GM19463 (cell line): ENCODE results near the gene BEAN1.
"Not testable (repeated sequence)": the region's sequence is repeated elsewhere in the genome, so short reads cannot be mapped to it uniquely, and the experiment has no call there.

ENCODE experiments used
- ATAC-seq: cut with Tn5 transposase; IDR thresholded peaks from one replicate; pipeline ENCODE4 v1.9.1; 2021; ENCODE audit warnings: mild to moderate bottlenecking, moderate library complexity; ENCODE audit not compliant: unreplicated experiment

Gene BEAN1

GRCh38 chr16:66440271-66440802, 13.2 kb downstream of the BEAN1 start:
- no peak for ATAC-seq

GRCh38 chr16:66440970-66441369, 13.9 kb downstream of the BEAN1 start:
- ATAC-seq: no peak

GRCh38 chr16:66441586-66442375, 14.7 kb downstream of the BEAN1 start:
- ATAC-seq: no peak

- no peak for ATAC-seq
Measured at GRCh38 chr16:66442502-66443268, 15.6 kb downstream of the BEAN1 start.

GRCh38 chr16:66443269-66443652, 16.2 kb downstream of the BEAN1 start:
- no peak for ATAC-seq

GRCh38 chr16:66444049-66444481, 17.0 kb downstream of the BEAN1 start:
- ATAC-seq: no peak

- ATAC-seq: no peak
Measured at GRCh38 chr16:66446737-66447136, 19.6 kb downstream of the BEAN1 start.

GRCh38 chr16:66447491-66447890, 20.4 kb downstream of the BEAN1 start:
- ATAC-seq: no peak

GRCh38 chr16:66451548-66451947, 24.5 kb downstream of the BEAN1 start:
- ATAC-seq: no peak

GRCh38 chr16:66453230-66453629, 26.1 kb downstream of the BEAN1 start:
- ATAC-seq: not testable (repeated sequence)

- ATAC-seq: no peak
Measured at GRCh38 chr16:66454751-66455150, 27.7 kb downstream of the BEAN1 start.

- no peak for ATAC-seq
Measured at GRCh38 chr16:66455970-66456369, 28.9 kb downstream of the BEAN1 start.

- no peak for ATAC-seq
Measured at GRCh38 chr16:66457888-66458287, 30.8 kb downstream of the BEAN1 start.

GRCh38 chr16:66458292-66458691, 31.2 kb downstream of the BEAN1 start:
- no peak for ATAC-seq

GRCh38 chr16:66458853-66459252, 31.8 kb downstream of the BEAN1 start:
- no peak for ATAC-seq

GRCh38 chr16:66459878-66460277, 32.8 kb downstream of the BEAN1 start:
- no peak for ATAC-seq

GRCh38 chr16:66460703-66461102, 33.6 kb downstream of the BEAN1 start:
- no peak for ATAC-seq

- ATAC-seq: no peak
Measured at GRCh38 chr16:66462912-66463311, 35.8 kb downstream of the BEAN1 start.

- not testable (repeated sequence) for ATAC-seq
Measured at GRCh38 chr16:66465946-66466345, 38.9 kb downstream of the BEAN1 start.

- ATAC-seq: not testable (repeated sequence)
Measured at GRCh38 chr16:66466636-66467035, 39.5 kb downstream of the BEAN1 start.

- no peak for ATAC-seq
Measured at GRCh38 chr16:66467611-66468010, 40.5 kb downstream of the BEAN1 start.
